ENCODE data around the gene HNRNPUL2. TPM values are rescaled to one million over a fixed set of nuclear protein-coding genes. Genes with fewer than 3 reads are reported as not detected.
"Not testable (repeated sequence)": the region's sequence is repeated elsewhere in the genome, so short reads cannot be mapped to it uniquely, and the experiment has no call there.

Gene HNRNPUL2
- total RNA-seq, 1 donor from 2014 or later: 45.6 TPM

- Mint-ChIP-seq H3K4me3 (ENCODE audit: unreplicated experiment) (no peak overlapping the region), H3K4me1 (ENCODE audit: low read depth) (peaks cover 31% of the 10 kb centered on the region), H3K27ac (ENCODE audit: unreplicated experiment) (no peak overlapping the region), H3K27me3 (ENCODE audit: low read depth) (no peaks in the 10 kb centered on the region), H3K36me3 (ENCODE audit: low read depth) (peaks cover 5% of the 10 kb centered on the region), H3K9me3 (ENCODE audit: low read depth) (no peaks in the 10 kb centered on the region)
- TF ChIP-seq CTCF (IDR thresholded peaks at IDR 0.05): no peak
- peak; percentile 69 for DNase-seq (ENCODE audit: low spot score)
Observed at GRCh38 chr11:62752177-62752785, 25.0 kb upstream of the HNRNPUL2 start.

GRCh38 chr11:62749931-62750330 is 22.7 kb upstream of the HNRNPUL2 start:
- not testable (repeated sequence) for DNase-seq (ENCODE audit: low spot score); H3K27ac Mint-ChIP-seq (ENCODE audit: unreplicated experiment); H3K27me3 Mint-ChIP-seq (ENCODE audit: low read depth); H3K9me3 Mint-ChIP-seq (ENCODE audit: low read depth); H3K4me3 Mint-ChIP-seq (ENCODE audit: unreplicated experiment); H3K36me3 Mint-ChIP-seq (ENCODE audit: low read depth)
- peaks cover 31% of the 10 kb centered on the region for H3K4me1 Mint-ChIP-seq (ENCODE audit: low read depth)

GRCh38 chr11:62747475-62748160 is 20.4 kb upstream of the HNRNPUL2 start:
- H3K4me1 Mint-ChIP-seq (ENCODE audit: low read depth): peaks cover 18% of the 10 kb centered on the region
- H3K27ac Mint-ChIP-seq (ENCODE audit: unreplicated experiment): no peak overlapping the region
- H3K27me3 Mint-ChIP-seq (ENCODE audit: low read depth): no peaks in the 10 kb centered on the region
- no peaks in the 10 kb centered on the region for H3K9me3 Mint-ChIP-seq (ENCODE audit: low read depth)
- no peak for DNase-seq (ENCODE audit: low spot score)
- H3K4me3 Mint-ChIP-seq (ENCODE audit: unreplicated experiment): no peak overlapping the region
- TF ChIP-seq CTCF (IDR thresholded peaks at IDR 0.05): no peak
- H3K36me3 Mint-ChIP-seq (ENCODE audit: low read depth): peaks cover 5% of the 10 kb centered on the region

- Mint-ChIP-seq H3K4me3 (ENCODE audit: unreplicated experiment) (no peak overlapping the region), H3K36me3 (ENCODE audit: low read depth) (peaks cover 20% of the 10 kb centered on the region), H3K27me3 (ENCODE audit: low read depth) (no peaks in the 10 kb centered on the region), H3K4me1 (ENCODE audit: low read depth) (peaks cover 5% of the 10 kb centered on the region), H3K27ac (ENCODE audit: unreplicated experiment) (no peak overlapping the region), H3K9me3 (ENCODE audit: low read depth) (no peaks in the 10 kb centered on the region)
- DNase-seq (ENCODE audit: low spot score): no peak
- TF ChIP-seq CTCF (IDR thresholded peaks at IDR 0.05): no peak
Observed at GRCh38 chr11:62737196-62737595, 9.9 kb upstream of the HNRNPUL2 start.

- no peaks in the 10 kb centered on the region for H3K27me3 Mint-ChIP-seq (ENCODE audit: low read depth)
- no peak overlapping the region for H3K4me3 Mint-ChIP-seq (ENCODE audit: unreplicated experiment)
- DNase-seq (ENCODE audit: low spot score): no peak
- H3K9me3 Mint-ChIP-seq (ENCODE audit: low read depth): no peaks in the 10 kb centered on the region
- no peak overlapping the region for H3K27ac Mint-ChIP-seq (ENCODE audit: unreplicated experiment)
- peaks cover 9% of the 10 kb centered on the region for H3K36me3 Mint-ChIP-seq (ENCODE audit: low read depth)
- H3K4me1 Mint-ChIP-seq (ENCODE audit: low read depth): peaks cover 26% of the 10 kb centered on the region
- peak; percentile 66 for TF ChIP-seq CTCF (IDR thresholded peaks at IDR 0.05)
Observed at GRCh38 chr11:62732830-62733229, 5.6 kb upstream of the HNRNPUL2 start.

GRCh38 chr11:62730076-62730475 is 2.8 kb upstream of the HNRNPUL2 start:
- not testable (repeated sequence) for H3K9me3 Mint-ChIP-seq (ENCODE audit: low read depth); DNase-seq (ENCODE audit: low spot score); H3K36me3 Mint-ChIP-seq (ENCODE audit: low read depth); H3K27me3 Mint-ChIP-seq (ENCODE audit: low read depth)
- Mint-ChIP-seq H3K27ac (ENCODE audit: unreplicated experiment) (peak overlapping the region; percentile 45), H3K4me3 (ENCODE audit: unreplicated experiment) (peak overlapping the region; percentile 96), H3K4me1 (ENCODE audit: low read depth) (peaks cover 34% of the 10 kb centered on the region)

Measured in chondrocyte (in vitro differentiated cells).